HG03103 (cell line): ENCODE measurements around the gene PTPRE.

Source experiments
- ATAC-seq: cut with Tn5 transposase; IDR thresholded peaks from one replicate; pipeline ENCODE4 v1.9.1; 2021; ENCODE audit warnings: low read depth; ENCODE audit not compliant: unreplicated experiment

PTPRE gene

GRCh38 chr10:127949831-127950230, 42.9 kb downstream of the PTPRE start:
- no peak for ATAC-seq

GRCh38 chr10:127951861-127952574, 45.1 kb downstream of the PTPRE start:
- no peak for ATAC-seq

- no peak for ATAC-seq
Observed at GRCh38 chr10:127952575-127952869, 45.6 kb downstream of the PTPRE start.

- no peak for ATAC-seq
Observed at GRCh38 chr10:127952918-127953317, 46.0 kb downstream of the PTPRE start.

GRCh38 chr10:127953876-127954275, 47.0 kb downstream of the PTPRE start:
- no peak for ATAC-seq

- no peak for ATAC-seq
Observed at GRCh38 chr10:127959428-127959827, 52.5 kb downstream of the PTPRE start.

- no peak for ATAC-seq
Observed at GRCh38 chr10:127961071-127961470, 54.2 kb downstream of the PTPRE start.

- no peak for ATAC-seq
Observed at GRCh38 chr10:127962205-127962604, 55.3 kb downstream of the PTPRE start.

- no peak for ATAC-seq
Observed at GRCh38 chr10:127963136-127963535, 56.2 kb downstream of the PTPRE start.

GRCh38 chr10:127964621-127965020, 57.7 kb downstream of the PTPRE start:
- ATAC-seq: no peak

- no peak for ATAC-seq
Observed at GRCh38 chr10:127966875-127967274, 60.0 kb downstream of the PTPRE start.

GRCh38 chr10:127968027-127968441, 61.1 kb downstream of the PTPRE start:
- no peak for ATAC-seq

- no peak for ATAC-seq
Observed at GRCh38 chr10:127968659-127969058, 61.8 kb downstream of the PTPRE start.

GRCh38 chr10:127971101-127971946, 64.4 kb downstream of the PTPRE start:
- no peak for ATAC-seq

GRCh38 chr10:127971963-127972615, 65.2 kb downstream of the PTPRE start:
- no peak for ATAC-seq

GRCh38 chr10:127972751-127973357, 66.0 kb downstream of the PTPRE start:
- no peak for ATAC-seq

- no peak for ATAC-seq
Observed at GRCh38 chr10:127973791-127974311, 66.9 kb downstream of the PTPRE start.

- ATAC-seq: no peak
Observed at GRCh38 chr10:127974911-127975310, 68.0 kb downstream of the PTPRE start.

GRCh38 chr10:127976286-127976685, 69.4 kb downstream of the PTPRE start:
- ATAC-seq: no peak

- ATAC-seq: no peak
Observed at GRCh38 chr10:127976701-127977356, 69.9 kb downstream of the PTPRE start.
